ENCODE results near the gene KLHL24. TPM values are rescaled to one million over a fixed set of nuclear protein-coding genes. Genes with fewer than 3 reads are reported as not detected.

The KLHL24 gene
- total RNA-seq, 3 donors from 2014 or later, result 5.6 to 7.6 (median 6.6) TPM

DNA sequence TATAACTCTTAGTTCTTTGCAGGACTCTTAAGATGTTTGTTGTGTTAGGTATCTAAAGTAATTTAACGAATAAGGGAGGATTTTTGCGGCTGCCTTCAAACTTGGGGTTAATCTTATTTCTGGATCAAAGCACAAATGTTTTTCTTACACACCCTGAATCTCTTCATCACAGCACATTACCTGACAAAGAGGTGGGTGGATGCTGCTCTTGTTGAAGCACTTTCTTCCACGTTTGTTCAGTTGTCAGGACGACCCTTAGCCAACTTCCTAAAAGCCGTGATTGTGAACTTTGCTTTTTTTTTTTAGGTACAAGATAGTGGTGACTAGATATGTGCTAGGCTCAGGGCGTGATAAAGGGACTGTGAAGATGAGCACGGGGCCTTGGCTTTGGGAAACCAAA, 98.1 kb downstream of the KLHL24 start:
- ATAC-seq (no peak), DNase-seq (no peak)
- H3K4me1 Mint-ChIP-seq (ENCODE audit: low read depth), result no peaks in the 10 kb centered on the region
- peaks cover 59% of the 10 kb centered on the region for H3K36me3 Mint-ChIP-seq (ENCODE audit: insufficient read depth)
- no peaks in the 10 kb centered on the region for H3K27me3 Mint-ChIP-seq (ENCODE audit: low read depth)
- no peak overlapping the region for H3K4me3 Mint-ChIP-seq
- H3K9me3 Mint-ChIP-seq, result no peaks in the 10 kb centered on the region

Other genes with a start within 250 kb of the KLHL24 start
- gene MCF2L2, start 207.0 kb upstream of the KLHL24 start, total RNA-seq, result 1 to 10 TPM in 2 of 3 donors, under 1 TPM in 1; 0.58 to 1.4 (median 1.3) TPM
- gene KLHL6, start 79.9 kb upstream of the KLHL24 start, total RNA-seq, result 10 to 100 TPM; 27.9 to 35.5 (median 29.9) TPM
- gene YEATS2, start 62.2 kb downstream of the KLHL24 start, total RNA-seq, result 10 to 100 TPM; 24.7 to 28.0 (median 27.2) TPM
- 1 to 10 TPM; 1.4 to 3.9 (median 3.2) TPM for gene MAP6D1, start 190.0 kb downstream of the KLHL24 start, total RNA-seq
- 100 to 1,000 TPM; 102 to 109 (median 105) TPM for gene PARL, start 249.3 kb downstream of the KLHL24 start, total RNA-seq